Sigmoid colon (tissue), 4 donors: ENCODE data around the gene SMURF2.

ENCODE experiments used
- CTCF ChIP-seq, 4 experiments: fragments of 450-650 bp in 3 of 4; fragments of 200-600 bp in 1 of 4; IDR thresholded peaks; one replicate each; pipeline ENCODE4 v1.5.1; 2016 to 2019; ENCODE audit warnings: antibody characterized with exemption in 4 of 4, mild to moderate bottlenecking in 3 of 4, moderate library complexity in 2 of 4
- EP300 ChIP-seq, 4 donors: sonication (generic); formaldehyde crosslinking; IDR thresholded peaks; one replicate each; pipeline ENCODE4 v1.6.1; 2017; ENCODE audit warnings: antibody characterized with exemption in 4 of 4
- POLR2A ChIP-seq, 2 donors: fragments of 450-650 bp; IDR thresholded peaks; one replicate each; pipeline ENCODE4 v1.6.1; 2016; ENCODE audit warnings: antibody characterized with exemption in 2 of 2, mild to moderate bottlenecking in 2 of 2, moderate library complexity in 2 of 2

GRCh38 chr17:64519601-64520000 lies 142.5 kb downstream of the SMURF2 start:
- TF ChIP-seq CTCF (IDR thresholded peaks at IDR 0.05): no peak
- no peak for TF ChIP-seq POLR2A (IDR thresholded peaks at IDR 0.05)
- no peak for TF ChIP-seq EP300 (IDR thresholded peaks at IDR 0.05)
